Nephron (organoid): ENCODE results near the gene PCDHB4.
A peak's percentile ranks its signal among the peaks of the same experiment; 100 is the strongest.
"Not testable (repeated sequence)": the region's sequence is repeated elsewhere in the genome, so short reads cannot be mapped to it uniquely, and the experiment has no call there.

Experiments
- H3K27ac Mint-ChIP-seq, 3 experiments: 2 replicates each; pipeline ENCODE4 v1.8.0; 2020; ENCODE audit warnings: mixed read lengths in 3 of 3, mild to moderate bottlenecking in 2 of 3, moderate library complexity in 1 of 3
- H3K27me3 Mint-ChIP-seq: 2 replicates; pipeline ENCODE4 v1.8.0; 2021; ENCODE audit warnings: low read depth, mild to moderate bottlenecking, moderate library complexity, mixed read lengths
- H3K36me3 Mint-ChIP-seq: 2 replicates; pipeline ENCODE4 v1.8.0; 2020; ENCODE audit warnings: low read depth, mixed read lengths
- H3K4me1 Mint-ChIP-seq: 2 replicates; pipeline ENCODE4 v1.8.0; 2020; ENCODE audit warnings: mixed read lengths
- H3K4me3 Mint-ChIP-seq, 3 experiments: 2 replicates each; pipeline ENCODE4 v1.8.0; 2020; ENCODE audit warnings: mild to moderate bottlenecking in 3 of 3, mixed read lengths in 3 of 3, moderate library complexity in 2 of 3
- H3K9me3 Mint-ChIP-seq: 2 replicates; pipeline ENCODE4 v1.8.0; 2020; ENCODE audit warnings: mixed read lengths
- TF ChIP-seq, protein P1 (sequence below), 3 experiments: fragments of 200-600 bp; sonication (generic); IDR thresholded peaks; one replicate each; pipeline ENCODE4 v1.5.0; 2021; ENCODE audit warnings: antibody characterized with exemption in 3 of 3; ENCODE audit not compliant: unreplicated experiment in 3 of 3

The PCDHB4 gene

DNA sequence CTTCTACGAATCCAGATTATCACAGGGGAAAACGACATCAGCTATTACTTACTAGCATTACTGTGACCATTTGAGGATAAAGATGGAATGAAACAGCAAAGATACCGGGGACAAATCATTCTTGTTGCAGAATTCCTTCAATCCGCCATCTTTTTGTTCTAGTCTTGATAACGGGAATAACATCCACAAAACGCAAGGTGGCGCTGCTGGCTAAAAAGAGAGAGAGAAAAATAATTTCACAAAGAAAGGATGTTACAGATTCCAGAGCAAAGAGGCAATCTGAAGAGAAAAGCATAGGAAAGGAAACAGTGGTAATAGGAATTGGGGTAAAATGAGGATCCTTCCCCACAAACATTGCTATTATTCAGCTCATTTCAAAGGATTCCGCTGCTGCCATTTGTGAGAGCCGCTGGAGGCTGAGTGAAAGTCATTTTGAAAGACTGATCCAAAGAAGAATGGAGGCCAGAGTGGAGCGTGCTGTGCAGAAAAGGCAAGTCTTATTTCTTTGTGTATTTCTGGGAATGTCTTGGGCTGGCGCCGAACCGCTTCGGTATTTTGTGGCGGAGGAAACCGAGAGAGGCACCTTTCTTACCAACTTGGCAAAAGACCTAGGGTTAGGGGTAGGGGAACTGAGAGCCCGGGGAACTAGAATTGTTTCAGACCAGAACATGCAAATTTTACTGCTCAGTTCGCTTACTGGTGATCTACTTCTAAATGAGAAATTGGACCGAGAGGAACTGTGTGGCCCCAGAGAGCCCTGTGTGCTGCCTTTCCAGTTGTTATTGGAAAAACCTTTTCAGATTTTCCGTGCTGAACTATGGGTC is 51.0 kb downstream of the PCDHB4 start, which contains the start of gene PCDHB7:
TSS of gene PCDHB7 (plus strand) at position 264 of the 824 bp plus-strand sequence. CDS start at position 456, 192 bp downstream.
- Mint-ChIP-seq H3K9me3 (peaks cover 47% of the 10 kb centered on the region), H3K4me1 (no peaks in the 10 kb centered on the region), H3K27me3 (no peaks in the 10 kb centered on the region), H3K4me3 (peak within 1 kb of the TSS in 2 of 3 experiments; percentile 5 to 21), H3K27ac (no peak within 1 kb of the TSS), H3K36me3 (peaks cover 25% of the 10 kb centered on the region)
- TF ChIP-seq, protein P1, sequence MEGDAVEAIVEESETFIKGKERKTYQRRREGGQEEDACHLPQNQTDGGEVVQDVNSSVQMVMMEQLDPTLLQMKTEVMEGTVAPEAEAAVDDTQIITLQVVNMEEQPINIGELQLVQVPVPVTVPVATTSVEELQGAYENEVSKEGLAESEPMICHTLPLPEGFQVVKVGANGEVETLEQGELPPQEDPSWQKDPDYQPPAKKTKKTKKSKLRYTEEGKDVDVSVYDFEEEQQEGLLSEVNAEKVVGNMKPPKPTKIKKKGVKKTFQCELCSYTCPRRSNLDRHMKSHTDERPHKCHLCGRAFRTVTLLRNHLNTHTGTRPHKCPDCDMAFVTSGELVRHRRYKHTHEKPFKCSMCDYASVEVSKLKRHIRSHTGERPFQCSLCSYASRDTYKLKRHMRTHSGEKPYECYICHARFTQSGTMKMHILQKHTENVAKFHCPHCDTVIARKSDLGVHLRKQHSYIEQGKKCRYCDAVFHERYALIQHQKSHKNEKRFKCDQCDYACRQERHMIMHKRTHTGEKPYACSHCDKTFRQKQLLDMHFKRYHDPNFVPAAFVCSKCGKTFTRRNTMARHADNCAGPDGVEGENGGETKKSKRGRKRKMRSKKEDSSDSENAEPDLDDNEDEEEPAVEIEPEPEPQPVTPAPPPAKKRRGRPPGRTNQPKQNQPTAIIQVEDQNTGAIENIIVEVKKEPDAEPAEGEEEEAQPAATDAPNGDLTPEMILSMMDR (IDR thresholded peaks at IDR 0.05; ENCODE audit: unreplicated experiment in 3 of 3), result no peak

DNA sequence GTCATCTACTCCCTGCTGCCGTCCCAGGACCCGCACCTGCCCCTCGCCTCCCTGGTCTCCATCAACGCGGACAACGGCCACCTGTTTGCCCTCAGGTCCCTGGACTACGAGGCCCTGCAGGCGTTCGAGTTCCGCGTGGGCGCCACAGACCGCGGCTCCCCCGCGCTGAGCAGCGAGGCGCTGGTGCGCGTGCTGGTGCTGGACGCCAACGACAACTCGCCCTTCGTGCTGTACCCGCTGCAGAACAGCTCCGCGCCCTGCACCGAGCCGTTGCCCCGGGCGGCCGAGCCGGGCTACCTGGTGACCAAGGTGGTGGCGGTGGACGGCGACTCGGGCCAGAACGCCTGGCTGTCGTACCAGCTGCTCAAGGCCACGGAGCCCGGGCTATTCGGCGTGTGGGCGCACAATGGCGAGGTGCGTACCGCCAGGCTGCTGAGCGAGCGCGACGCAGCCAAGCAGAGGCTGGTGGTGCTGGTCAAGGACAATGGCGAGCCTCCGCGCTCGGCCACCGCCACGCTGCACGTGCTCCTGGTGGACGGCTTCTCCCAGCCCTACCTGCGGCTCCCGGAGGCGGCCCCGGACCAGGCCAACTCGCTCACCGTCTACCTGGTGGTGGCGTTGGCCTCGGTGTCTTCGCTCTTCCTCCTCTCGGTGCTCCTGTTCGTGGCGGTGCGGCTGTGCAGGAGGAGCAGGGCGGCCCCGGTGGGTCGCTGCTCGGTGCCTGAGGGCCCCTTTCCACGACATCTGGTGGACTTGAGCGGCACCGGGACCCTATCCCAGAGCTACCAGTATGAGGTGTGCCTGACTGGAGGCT is 52.9 kb downstream of the PCDHB4 start:
- H3K36me3 Mint-ChIP-seq, result peaks cover 20% of the 10 kb centered on the region
- H3K27ac Mint-ChIP-seq, H3K4me3 Mint-ChIP-seq, H3K4me1 Mint-ChIP-seq, H3K27me3 Mint-ChIP-seq: not testable (repeated sequence)
- peaks cover 34% of the 10 kb centered on the region for H3K9me3 Mint-ChIP-seq
